ENCODE measurements around the gene FBXW5.

The FBXW5 gene

DNA sequence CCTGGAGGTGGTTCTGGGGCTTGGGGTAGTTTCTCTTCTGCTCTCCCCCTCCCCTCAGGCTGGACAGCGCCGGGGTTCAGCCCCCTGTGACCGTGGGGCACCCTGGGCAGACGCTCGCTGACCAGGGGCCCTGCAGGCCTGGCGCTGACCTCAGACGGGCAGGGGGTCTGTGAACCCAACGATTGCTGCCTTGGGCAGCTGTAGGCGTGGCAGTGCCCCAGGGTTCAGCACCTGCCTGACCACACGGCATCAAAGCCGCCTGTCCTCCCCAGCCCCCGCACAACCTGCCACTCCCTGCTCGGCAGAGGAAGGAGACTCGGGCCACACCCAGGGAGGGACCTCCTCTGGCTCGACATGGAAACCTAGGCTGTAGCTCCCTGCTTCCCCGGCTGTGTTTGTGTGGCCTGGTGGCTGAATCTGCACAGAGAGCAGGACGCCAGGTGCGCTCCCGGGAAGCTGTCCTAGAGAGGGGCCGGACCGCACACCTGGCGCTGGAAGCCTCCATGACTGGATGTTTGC lies 19.7 kb upstream of the FBXW5 start:
- no peak overlapping the region for H3K9ac ChIP-seq (ENCODE audit: low read depth, low read length, poor library complexity, severe bottlenecking)
- H3K4me1 ChIP-seq (ENCODE audit: insufficient read depth, low read length, poor library complexity, severe bottlenecking), result peaks cover 9% of the 10 kb centered on the region
- no peaks in the 10 kb centered on the region for H3K9me2 ChIP-seq (replicated peaks; ENCODE audit: low read depth, low read length)
- TF ChIP-seq, protein P1, sequence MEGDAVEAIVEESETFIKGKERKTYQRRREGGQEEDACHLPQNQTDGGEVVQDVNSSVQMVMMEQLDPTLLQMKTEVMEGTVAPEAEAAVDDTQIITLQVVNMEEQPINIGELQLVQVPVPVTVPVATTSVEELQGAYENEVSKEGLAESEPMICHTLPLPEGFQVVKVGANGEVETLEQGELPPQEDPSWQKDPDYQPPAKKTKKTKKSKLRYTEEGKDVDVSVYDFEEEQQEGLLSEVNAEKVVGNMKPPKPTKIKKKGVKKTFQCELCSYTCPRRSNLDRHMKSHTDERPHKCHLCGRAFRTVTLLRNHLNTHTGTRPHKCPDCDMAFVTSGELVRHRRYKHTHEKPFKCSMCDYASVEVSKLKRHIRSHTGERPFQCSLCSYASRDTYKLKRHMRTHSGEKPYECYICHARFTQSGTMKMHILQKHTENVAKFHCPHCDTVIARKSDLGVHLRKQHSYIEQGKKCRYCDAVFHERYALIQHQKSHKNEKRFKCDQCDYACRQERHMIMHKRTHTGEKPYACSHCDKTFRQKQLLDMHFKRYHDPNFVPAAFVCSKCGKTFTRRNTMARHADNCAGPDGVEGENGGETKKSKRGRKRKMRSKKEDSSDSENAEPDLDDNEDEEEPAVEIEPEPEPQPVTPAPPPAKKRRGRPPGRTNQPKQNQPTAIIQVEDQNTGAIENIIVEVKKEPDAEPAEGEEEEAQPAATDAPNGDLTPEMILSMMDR (conservative IDR thresholded peaks at IDR 0.05; ENCODE audit: low read length), result no peak
- no peak for TF ChIP-seq EZH2phosphoT487 (IDR thresholded peaks at IDR 0.05; ENCODE audit: borderline replicate concordance)
- H3K4me3 ChIP-seq (ENCODE audit: low read length, poor library complexity, severe bottlenecking), result no peak overlapping the region
- H3K36me3 ChIP-seq (ENCODE audit: insufficient read depth, low read length), result no peaks in the 10 kb centered on the region
- H3F3A ChIP-seq (ENCODE audit: low read depth), result no peaks in the 10 kb centered on the region
- no peaks in the 10 kb centered on the region for H4K20me1 ChIP-seq (ENCODE audit: insufficient read depth, low read length, poor library complexity, severe bottlenecking)
- no peak overlapping the region for H3K4me2 ChIP-seq (ENCODE audit: low read depth, low read length, poor library complexity, severe bottlenecking)
- no peaks in the 10 kb centered on the region for H3K27me3 ChIP-seq (ENCODE audit: insufficient read depth, low read length, poor library complexity, severe bottlenecking)
- no peaks in the 10 kb centered on the region for H3K79me2 ChIP-seq (ENCODE audit: insufficient read depth, low read length)
- no peak overlapping the region for H2AFZ ChIP-seq (ENCODE audit: low read length)
- no peaks in the 10 kb centered on the region for H3K9me3 ChIP-seq (ENCODE audit: insufficient read depth, low read depth, low read length)

DNA sequence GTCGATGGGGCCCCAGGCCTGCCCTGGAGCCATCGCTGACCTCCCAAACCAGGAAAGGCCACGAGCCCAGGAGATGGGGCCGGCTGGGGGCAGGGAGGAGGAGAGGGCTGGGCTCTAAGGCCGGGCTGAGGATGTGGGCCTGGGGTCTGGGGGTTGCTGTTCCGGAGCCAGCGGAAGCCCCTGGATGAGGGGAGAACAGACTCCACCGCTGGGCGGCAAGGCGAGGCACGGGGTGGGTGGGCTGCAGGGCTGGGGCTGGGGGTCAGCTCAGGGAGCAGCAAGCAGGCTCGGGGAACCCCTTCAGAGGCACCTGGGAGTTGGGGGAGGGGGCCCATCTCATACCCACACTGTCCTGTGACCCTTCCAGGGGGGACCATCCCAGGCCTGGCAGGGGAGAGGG lies 19.2 kb upstream of the FBXW5 start:
- Histone ChIP-seq H3K4me1 (ENCODE audit: insufficient read depth, low read length, poor library complexity, severe bottlenecking) (peaks cover 9% of the 10 kb centered on the region), H3K9ac (ENCODE audit: low read depth, low read length, poor library complexity, severe bottlenecking) (no peak overlapping the region), H3F3A (ENCODE audit: low read depth) (no peaks in the 10 kb centered on the region), H3K79me2 (ENCODE audit: insufficient read depth, low read length) (no peaks in the 10 kb centered on the region), H3K9me2 (replicated peaks; ENCODE audit: low read depth, low read length) (no peaks in the 10 kb centered on the region), H4K20me1 (ENCODE audit: insufficient read depth, low read length, poor library complexity, severe bottlenecking) (no peaks in the 10 kb centered on the region), H2AFZ (ENCODE audit: low read length) (no peak overlapping the region), H3K4me2 (ENCODE audit: low read depth, low read length, poor library complexity, severe bottlenecking) (no peak overlapping the region), H3K4me3 (ENCODE audit: low read length, poor library complexity, severe bottlenecking) (no peak overlapping the region), H3K27me3 (ENCODE audit: insufficient read depth, low read length, poor library complexity, severe bottlenecking) (no peaks in the 10 kb centered on the region), H3K9me3 (ENCODE audit: insufficient read depth, low read depth, low read length) (no peaks in the 10 kb centered on the region), H3K36me3 (ENCODE audit: insufficient read depth, low read length) (no peaks in the 10 kb centered on the region)
- TF ChIP-seq, protein P1 (conservative IDR thresholded peaks at IDR 0.05; ENCODE audit: low read length), result no peak
- no peak for TF ChIP-seq EZH2phosphoT487 (IDR thresholded peaks at IDR 0.05; ENCODE audit: borderline replicate concordance)

DNA sequence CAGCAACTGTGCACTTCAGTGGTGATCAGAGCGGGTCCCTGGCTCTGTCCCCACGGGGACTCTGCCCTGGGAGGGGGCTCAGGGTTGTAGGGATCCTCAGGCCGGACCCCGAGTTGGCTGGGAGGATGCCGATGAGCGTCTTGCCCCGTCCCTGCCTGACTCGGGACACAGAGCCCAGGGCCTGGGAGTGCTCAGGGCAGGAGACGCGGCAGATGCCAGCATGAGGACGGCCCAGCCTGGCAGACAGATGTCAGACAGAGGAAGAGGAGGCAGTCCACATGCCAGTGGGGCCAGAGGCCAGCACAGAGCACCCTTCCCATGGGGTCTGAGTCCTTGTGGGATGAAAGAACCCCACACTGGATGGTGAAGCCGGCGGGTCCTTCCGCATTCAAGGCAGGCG lies 18.8 kb upstream of the FBXW5 start:
- Histone ChIP-seq H3K27me3 (ENCODE audit: insufficient read depth, low read length, poor library complexity, severe bottlenecking) (no peaks in the 10 kb centered on the region), H3K9ac (ENCODE audit: low read depth, low read length, poor library complexity, severe bottlenecking) (no peak overlapping the region), H2AFZ (ENCODE audit: low read length) (no peak overlapping the region)

More for the DNA sequence above, 18.8 kb upstream of the FBXW5 start:
- no peaks in the 10 kb centered on the region for H3K9me3 ChIP-seq (ENCODE audit: insufficient read depth, low read depth, low read length)
- no peaks in the 10 kb centered on the region for H3F3A ChIP-seq (ENCODE audit: low read depth)
- H3K4me1 ChIP-seq (ENCODE audit: insufficient read depth, low read length, poor library complexity, severe bottlenecking), result peaks cover 9% of the 10 kb centered on the region
- TF ChIP-seq, protein P1 (conservative IDR thresholded peaks at IDR 0.05; ENCODE audit: low read length), result no peak
- no peak for TF ChIP-seq EZH2phosphoT487 (IDR thresholded peaks at IDR 0.05; ENCODE audit: borderline replicate concordance)
- H4K20me1 ChIP-seq (ENCODE audit: insufficient read depth, low read length, poor library complexity, severe bottlenecking), result no peaks in the 10 kb centered on the region
- H3K79me2 ChIP-seq (ENCODE audit: insufficient read depth, low read length), result no peaks in the 10 kb centered on the region
- H3K36me3 ChIP-seq (ENCODE audit: insufficient read depth, low read length), result no peaks in the 10 kb centered on the region
- H3K4me2 ChIP-seq (ENCODE audit: low read depth, low read length, poor library complexity, severe bottlenecking), result no peak overlapping the region
- no peaks in the 10 kb centered on the region for H3K9me2 ChIP-seq (replicated peaks; ENCODE audit: low read depth, low read length)
- no peak overlapping the region for H3K4me3 ChIP-seq (ENCODE audit: low read length, poor library complexity, severe bottlenecking)
